Embryonic facial prominence (tissue), 1 donor: Measurements from ENCODE around the gene DST.
A peak's percentile ranks its signal among the peaks of the same experiment; 100 is the strongest.
"Not testable (repeated sequence)": the region's sequence is repeated elsewhere in the genome, so short reads cannot be mapped to it uniquely, and the experiment has no call there.

ENCODE experiments used
- DNase-seq: peaks from one replicate; pipeline ENCODE4 v3.0.0-alpha.2; 2016; ENCODE audit errors: extremely low spot score

DST gene

DNA sequence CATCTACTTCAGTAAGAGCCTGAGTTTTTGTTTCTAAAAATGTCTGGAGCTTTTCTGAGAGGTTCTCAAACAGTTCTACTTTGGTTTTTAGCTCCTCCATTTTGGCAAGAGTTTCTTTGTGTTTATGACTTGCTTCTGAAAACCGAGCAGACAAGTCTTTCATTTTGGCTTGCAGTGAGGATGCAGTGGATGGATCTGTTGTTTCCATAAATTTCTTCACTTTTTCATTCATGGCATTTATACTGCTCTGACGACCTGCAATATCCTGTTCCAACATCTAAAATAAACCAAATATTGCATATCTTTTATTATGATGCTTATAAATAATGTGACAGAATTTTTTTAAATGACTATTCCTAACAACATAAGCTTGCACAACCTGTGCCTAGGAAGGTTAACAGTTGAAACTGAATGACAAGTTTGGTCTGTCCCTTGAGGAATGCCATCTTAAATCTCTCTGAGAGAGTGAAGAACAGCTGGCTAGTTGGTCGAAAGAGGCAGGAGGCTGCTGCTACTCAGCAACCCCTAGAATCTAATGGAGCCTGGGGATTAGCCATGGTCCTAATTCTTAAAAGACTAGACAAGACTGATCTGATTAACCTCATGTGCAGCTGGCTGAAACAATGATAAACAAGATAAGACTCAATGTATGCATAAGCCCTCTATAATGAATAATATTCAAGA lies 69.8 kb downstream of the DST start:
- DNase-seq = no peak

DNA sequence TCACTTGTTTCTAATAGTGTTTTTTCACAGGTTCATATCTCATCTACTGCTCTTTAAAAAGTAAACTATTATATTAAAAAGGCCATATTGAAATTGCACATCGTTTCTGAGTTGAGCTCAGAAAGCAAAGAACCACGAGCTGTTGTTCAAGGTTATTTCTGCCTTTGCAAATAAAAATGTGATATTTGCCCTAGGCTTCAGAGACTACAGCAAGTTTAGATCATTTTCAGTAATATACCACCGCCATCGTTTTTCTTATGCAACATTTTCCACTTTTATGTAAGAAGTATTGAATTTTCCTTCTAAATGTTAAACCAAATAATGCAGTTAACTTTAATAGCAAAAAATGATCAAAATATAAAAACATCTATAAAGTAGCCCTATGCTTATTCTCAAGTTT lies 71.1 kb downstream of the DST start:
- no peak for DNase-seq

DNA sequence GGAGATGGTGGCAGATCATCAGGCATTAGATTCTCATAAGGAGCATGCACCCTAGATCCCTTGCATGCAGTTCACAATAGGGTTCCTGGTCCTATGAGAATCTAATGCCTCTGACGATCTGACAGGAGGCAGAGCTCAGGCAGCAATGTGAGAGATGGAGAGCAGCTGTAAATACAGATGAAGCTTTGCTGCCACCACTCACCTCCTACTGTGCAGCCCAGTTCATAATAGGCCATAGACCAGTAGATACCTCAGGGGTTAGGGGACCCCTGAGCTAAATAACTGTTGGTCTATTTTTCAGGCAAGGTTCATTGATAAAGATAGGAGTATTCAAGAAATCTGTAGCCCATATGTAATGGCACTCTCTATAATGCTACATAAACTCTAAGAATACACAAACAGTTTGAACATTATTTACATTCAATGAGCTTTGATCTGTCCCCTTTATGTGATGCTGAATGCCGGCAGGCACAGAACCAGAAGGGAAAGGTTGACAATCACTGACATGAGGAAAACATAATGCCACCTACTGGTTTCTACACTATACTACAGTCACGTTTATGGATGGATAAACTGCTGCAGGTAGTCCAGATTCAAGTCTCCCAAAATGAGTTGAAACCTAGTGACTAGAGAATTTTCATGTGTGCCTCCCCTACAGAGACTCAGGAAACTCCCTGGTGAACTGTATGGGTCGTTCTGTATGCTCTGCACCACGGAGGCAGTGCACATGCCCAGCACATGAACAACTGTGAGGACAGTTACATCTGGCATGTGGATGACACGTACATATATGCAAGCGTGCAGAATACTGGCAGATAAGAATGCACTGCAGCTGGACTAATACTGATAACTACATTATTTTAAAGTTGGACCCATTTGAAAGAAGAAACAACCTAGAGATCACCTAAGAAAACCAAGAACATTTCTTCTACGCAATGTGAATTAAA lies 72.0 kb downstream of the DST start:
- DNase-seq = no peak

DNA sequence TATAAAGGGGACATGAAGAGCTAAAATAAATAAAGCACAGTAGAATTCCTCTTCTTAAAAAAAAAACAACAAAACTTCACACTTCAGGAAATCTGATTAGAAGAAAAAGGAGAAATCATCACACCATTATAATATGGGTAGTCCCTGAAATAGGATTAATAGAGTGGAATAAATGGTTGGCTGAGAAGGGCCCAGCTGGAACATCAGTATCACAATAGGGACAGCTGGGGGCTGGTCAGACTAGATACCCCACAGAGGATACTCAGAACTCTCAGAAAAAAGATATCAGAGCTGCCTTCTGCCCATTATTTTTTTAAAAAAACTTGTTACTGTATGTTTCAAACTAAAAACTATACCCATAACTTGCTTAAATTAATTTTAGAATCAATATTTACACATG lies 75.2 kb downstream of the DST start:
- no peak for DNase-seq

DNA sequence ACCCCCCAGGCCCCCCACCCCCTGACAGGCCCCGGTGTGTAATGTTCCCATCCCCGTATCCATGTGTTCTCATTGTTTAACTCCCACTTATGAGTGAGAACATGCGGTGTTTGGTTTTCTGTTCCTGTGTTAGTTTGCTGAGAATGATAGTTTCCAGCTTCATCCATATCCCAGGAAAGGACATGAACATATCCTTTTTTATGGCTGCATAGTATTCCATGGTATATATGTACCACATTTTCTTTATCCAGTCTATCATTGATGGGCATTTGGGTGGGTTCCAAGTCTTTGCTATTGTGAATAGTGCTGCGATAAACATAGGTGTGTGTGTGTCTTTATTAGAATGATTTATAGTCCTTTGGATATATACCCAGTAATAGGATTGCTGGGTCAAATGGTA lies 80.0 kb downstream of the DST start:
- not testable (repeated sequence) for DNase-seq

DNA sequence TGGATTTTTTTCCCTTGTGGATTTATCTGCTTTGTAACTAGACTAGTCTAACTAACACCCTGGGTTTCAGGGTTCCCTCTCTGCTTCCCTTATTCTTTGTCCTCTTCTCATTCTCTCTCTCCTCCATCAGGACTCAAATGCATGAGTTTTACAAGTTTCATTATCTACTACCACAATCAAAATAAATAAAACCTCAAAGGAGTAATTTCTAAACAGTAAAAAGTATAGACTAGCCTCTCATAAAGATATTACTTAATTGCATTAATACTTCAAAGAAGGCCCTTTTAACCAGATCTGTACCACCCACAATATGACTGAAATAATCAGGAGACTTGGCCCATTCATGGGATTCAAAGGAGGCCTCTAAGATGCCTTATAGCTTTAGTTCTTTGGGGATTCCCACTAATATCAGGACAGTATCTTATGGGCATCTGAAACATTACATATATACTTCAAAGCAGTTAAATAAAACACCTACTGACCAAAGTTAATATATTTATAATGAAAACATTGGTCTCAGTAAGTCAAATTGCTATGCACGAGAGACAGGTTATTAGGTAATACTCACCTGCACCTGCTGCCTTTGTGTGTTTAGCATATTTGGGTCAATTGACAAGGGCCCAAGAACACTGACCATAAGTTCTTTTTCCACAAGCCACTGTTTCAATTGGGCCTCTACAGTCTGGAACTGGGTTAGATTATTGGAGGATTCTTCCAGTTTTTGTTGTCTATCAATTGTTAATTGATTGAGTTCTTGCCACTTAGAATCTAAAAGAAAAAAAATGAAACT lies 85.7 kb downstream of the DST start:
- no peak for DNase-seq

DNA sequence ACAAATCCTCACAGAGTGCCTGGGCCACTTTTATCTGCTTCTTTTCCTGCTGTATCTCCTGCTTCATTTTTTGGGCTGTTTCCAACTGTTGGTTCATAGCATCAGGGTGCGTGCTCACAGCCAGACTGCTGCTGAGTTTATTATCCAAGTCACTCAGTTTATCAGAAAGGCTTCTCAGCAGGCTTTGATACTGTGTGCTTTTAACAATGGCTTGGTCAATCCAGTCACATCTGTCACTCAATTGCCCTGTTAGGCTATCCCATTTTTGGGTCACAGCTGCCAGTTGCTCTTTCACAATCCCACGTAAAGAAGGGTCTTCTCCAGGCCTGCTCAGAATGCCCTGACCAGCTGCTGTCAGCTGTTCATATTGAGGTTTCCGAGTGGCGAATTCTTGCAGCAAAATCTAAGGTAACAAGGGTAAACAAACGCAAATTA lies 87.2 kb downstream of the DST start:
- DNase-seq = no peak

DNA sequence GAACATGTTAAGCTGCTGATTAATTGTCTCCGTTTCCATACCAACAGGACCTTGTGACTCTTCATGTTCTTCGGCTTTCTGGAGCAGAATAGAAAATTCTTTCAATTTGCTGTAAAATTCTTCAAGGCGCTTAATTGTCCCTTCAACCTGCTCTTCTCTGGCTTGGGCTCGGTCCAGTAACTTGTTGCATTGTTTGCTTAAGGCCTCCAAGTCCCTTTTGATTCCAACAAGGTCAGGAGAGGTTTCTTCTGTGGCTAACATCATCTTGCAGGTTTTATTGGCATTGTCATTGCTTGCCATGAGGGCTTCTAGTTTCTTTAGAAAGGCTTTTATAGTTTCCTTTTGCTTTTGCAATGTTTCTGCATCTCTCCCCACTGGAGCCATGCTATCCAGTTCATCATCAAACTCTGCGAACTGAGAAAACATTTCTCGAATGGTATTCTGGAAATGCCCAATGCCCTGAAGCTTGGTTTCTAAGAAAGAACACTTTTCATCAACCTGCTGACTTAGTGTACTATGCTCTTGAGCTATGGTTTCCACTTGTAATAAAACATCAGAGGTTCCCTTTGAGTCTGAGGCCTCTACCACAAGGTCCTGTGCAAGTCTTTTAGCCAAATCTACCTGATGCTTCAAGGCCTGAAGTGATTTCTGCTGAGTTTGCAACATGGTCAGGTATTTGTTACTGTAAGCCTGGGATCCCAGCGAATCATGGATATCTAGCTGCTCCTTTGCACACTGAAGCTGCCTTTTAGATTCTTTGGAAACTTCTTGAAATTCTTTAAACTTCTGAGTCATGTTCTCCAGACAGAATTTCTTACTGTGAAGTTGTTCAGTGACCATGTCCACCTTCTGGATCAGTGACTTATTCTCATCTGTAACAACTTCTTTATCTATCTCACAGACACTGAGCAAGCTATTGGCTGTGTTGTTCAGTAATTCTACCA lies 90.2 kb downstream of the DST start:
- no peak for DNase-seq

DNA sequence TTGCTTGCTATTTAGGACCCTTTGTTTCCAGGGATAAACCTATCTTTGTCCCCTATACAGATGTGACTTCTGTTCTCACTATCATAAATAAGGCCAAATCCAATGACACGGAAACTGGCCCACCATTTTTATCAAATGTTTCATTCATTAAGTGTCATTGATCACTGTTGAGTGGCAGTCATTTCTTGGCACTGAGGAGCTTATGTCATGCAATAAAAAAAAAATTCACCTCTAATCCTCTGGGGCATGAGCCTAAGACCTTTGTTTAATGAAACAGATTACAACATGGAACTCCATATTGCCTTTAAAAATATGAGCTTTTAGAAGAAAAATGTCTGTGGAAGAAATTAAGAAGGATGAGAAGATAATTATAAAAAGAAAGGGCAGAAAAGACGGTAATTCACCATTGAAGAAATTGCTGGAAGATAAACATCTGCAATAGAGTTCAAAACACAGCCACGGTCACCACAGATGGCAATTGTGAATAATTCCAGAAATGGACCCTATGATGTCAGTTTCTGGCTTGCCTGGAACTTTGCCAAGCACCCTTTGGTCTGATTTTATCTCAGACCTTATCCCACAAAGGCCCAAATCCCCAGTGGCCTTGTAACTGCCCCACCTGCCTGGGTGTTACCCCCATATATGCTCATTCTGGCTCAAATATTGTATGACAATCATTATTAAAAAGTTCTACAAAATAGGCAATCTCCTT lies 91.1 kb downstream of the DST start:
- DNase-seq = no peak

DNA sequence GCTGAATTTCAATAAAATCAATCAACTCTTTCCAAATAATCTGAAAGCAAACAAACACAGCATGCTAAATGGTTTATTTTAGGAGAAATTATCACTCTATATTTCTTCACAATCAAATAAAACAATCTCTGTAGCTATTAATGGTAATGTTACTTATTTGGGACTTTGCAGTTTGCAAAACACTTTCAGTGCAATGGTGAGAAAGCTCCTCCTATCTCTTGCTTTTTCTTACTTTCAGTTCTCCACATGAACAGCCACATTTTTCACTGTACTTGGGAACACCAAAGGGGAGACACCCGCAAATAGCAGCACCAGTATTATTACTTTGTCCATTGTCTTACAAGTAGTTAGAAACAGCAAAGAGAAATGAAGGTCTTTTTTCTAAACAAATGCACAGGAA lies 92.4 kb downstream of the DST start:
- DNase-seq = no peak

DNA sequence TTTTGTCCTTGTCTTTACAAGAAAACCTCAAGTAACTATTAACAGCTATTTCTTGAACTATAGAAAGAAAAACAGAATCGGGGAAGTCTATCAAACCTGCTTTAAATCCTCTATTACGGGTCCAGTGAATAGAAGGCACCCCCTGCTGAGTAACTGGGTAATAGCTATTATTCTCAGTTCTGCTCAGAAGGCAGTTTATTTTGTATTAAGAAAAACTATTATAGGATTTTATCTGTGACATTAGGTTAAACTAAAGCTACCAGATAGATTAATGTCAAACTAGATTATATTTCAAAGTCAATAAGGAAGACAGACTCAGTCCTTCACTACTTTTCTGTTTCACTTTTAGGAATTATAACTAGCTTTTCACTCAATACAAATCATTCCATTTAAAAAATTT lies 93.7 kb downstream of the DST start:
- DNase-seq = no peak

DNA sequence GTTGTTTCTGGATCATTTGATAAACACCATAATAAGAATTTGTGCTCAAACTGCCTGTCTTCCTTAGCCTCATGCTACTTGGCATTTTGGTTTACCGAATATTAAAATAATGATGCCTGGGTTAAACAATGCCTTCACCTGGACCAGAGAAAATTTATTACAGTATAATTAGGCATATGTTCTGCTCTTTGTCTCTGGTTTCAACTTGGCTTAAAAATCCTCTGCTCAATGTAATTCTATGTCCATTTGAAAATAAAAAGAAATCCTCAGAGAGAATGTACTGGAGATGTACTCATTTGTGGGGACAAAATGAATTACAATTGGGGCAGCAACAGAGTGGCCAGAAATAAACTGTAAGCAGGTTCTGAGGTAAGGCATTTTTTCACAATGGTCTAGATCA lies 95.0 kb downstream of the DST start:
- no peak for DNase-seq

DNA sequence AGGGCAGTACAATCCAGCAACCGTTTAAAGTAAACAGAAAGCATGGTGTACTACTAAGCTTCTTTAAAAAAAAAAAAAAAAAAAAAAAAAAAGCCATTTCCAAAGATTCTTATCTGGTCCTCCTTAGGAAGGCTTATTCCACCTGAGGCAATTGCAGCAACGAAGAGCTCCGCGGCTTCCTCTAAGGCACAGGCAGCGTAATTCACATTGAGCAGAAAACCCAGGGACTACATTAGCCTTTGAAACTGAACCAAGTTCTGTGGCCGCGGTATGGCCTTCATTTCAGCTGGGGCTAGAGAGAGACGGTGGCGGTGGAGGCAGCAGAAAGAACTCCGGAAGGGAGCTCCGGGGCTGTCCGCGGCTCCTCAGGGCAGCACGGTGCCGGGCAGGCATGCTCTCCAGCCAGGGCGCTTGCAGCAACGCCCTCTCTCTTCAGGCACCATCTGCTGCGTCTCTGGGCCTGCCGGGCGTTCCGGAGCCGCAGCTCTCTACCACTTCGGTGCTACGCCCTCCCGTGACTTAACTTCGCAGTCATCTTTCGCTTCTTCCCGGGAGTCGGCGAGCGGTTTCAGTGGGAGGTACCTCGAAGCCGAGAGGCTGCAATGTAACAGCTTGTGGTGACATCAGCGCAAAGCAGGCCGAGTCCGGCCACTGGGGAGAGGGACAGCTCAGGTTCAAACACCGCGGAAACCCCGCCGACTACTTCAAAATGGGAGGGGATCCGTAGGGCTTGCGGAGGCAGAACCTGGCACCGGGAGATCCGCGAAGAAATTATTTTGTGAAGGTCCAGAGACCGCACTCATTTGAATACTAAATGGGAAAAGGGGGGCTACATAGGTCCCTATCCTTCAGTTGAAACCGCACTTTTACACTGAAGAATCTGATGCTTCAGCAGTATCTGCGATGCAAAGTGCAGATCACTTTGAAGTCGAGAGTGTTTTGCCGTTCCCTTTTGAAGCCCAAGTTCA lies 100.0 kb downstream of the DST start:
- DNase-seq = peak; percentile 85

DNA sequence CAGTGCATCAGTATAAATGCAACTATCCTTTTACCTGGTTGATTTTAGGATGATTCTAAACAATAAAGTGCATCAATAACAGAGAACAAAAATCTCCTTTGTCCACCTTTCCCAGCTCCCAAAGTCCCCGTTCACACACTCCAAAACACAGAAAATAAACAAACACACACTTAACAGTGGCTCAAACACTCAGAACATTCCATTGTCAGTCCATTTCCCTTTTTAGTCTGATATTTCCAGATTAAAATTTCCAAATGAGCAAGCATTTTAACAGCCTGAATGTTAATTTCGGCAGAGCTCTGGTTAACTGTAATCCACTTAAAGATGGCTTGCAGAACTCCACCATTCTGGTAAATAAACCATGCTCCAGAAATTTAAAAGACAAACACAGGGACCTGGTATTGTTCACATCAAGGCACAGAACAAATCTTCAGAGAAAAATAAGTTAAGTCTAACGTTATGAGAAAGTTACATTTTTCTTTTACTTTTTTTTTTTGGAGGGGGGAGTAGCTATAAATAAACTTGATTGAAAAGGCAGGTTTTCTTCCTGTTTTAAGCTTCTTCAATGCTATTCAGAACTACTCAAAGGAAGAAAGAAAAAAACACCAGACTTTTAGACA lies 100.8 kb downstream of the DST start:
- DNase-seq = no peak

DNA sequence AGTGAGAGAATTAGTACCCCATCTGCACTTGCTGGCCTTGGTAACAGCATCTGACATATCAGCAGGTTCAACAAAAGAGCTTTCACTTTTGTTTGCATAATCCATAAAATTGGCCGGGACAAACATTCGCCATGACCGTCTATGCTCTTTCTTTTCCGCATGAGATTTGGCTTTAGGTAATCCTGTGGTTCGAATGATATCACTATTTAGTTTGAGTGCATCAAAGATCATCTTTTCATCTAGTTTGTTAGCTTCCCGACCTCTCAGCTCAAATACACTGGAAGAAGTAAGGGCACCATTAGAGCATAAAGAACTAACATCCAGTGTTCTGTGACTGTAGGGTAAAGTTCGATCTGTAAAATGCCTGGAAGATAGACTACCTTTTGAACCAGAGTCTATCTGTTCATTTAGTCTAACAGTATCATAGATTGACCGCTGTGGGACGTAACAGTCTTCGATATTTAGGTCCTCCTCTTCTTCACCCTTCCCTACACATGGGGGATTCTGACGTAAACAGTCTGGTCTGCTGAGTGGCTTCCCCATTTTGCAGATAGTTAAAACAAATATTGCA lies 101.6 kb downstream of the DST start:
- no peak for DNase-seq

DNA sequence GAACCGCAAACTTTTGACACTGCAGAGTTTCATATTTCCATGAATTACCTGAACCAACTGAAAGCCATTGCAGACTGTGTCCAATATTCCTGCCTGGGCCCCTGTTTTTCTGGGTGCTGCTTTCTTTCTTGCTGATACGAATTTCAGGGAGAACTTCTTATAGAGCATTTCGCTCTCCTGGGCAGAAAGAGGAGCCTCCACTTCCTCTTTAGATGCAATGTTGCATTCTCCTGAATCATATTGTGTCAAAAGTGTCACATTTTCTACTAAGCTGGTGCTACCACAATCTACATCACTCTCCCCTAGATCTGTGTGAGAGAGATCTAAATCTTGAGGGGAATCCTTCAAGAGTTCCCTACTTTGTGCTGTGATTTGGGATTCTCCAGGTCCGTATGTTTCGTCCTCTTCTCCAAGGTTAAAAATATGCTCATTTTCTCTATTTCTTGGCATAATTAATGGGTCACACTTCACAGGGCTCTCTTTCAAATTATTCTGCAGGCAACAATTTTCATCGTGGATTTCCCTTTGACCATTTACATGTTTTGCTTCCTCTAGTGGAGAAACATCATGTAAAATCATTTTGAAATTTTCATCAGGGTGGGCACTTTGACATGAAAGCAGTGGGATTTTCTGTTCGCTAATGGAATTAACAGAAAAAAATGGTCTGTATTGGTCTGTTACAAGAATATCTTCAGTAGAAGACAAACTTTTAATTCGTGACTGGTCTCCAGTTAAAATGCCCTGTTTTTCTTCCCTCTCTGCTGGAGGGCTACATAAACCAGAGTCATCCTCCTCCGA lies 102.3 kb downstream of the DST start:
- no peak for DNase-seq

DNA sequence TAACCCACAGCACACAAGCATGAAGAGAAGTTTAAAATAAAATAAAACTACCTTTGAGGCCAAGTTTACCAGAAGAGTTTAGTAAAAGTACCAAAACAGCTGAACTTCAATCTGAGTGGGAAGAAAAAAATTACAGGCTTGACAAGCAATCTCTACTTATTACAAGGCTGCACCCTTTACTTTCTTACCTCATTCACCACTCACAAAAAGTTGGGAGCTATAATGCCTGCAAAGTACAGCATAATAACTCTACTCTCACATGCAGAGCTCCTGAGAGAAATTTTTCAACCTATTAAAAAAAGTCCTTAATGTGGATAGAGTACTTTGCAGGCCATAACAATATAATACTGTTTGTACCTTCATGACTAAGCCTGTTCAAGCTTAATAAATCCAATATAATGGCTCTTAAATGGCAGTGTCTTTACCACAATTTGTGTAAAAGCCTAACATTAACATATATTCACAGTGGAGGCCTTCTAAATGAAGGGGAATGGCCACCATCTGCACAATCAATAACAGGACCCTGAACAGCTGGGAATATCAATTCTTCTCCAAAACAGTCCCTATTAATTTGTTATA lies 103.1 kb downstream of the DST start:
- DNase-seq = no peak
